ENCODE results near the gene AMZ1.
"Not testable (repeated sequence)": the region's sequence is repeated elsewhere in the genome, so short reads cannot be mapped to it uniquely, and the experiment has no call there.

Gene AMZ1

DNA sequence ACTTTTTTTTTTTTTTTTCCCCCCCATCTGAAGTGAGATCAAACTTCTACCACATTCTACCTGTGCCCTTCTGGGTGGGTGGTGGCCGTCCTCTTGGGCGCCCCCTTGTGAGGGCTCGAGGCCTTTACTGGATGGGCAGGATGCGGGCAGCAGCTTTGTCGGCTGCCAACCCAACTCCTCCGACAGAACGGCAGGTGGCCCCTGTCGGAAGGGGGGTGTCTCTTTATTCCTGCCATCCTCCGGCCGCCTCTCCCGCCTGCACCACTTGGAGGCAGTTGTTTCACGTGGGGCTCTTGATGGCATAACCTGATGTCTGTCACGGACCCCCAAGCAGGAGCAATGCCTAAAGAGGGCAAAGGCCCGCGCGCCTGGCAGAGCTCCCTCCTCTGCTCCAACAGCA lies 31.0 kb downstream of the AMZ1 start:
- Histone ChIP-seq H3K4me1 (ENCODE audit: control insufficient read depth, low read depth, low read length) (no peaks in the 10 kb centered on the region), H3K27me3 (ENCODE audit: control insufficient read depth, insufficient read depth, low read length) (no peaks in the 10 kb centered on the region), H3K9ac (ENCODE audit: low read length) (no peak overlapping the region), H3K4me3 (ENCODE audit: low read length) (no peak overlapping the region), H3K27ac (ENCODE audit: low read length) (no peak overlapping the region), H3K36me3 (ENCODE audit: control insufficient read depth, low read depth, low read length) (peaks cover 34% of the 10 kb centered on the region), H3K9me3 (ENCODE audit: control insufficient read depth, low read depth, low read length) (no peaks in the 10 kb centered on the region)

DNA sequence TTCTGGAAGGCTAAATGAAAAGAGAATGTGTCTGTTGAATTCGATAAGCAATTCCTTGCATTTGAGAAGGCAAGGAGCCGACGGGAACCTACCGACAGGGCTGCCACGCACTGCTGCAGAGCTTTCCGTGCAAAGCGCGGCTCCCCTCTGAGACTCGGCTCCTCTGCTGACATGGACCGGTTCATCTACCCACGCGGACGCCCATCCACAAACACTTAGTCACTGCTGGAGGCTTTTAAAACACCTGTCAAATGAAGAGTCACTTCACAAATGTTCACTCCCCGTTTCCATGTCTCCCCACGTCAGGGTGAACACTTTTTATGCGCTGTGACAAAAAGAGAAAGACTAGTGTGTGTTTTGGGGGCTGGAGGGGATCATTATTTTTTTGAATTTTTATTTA lies 32.0 kb downstream of the AMZ1 start:
- H3K9me3 ChIP-seq (ENCODE audit: control insufficient read depth, low read depth, low read length) = no peaks in the 10 kb centered on the region
- H3K27me3 ChIP-seq (ENCODE audit: control insufficient read depth, insufficient read depth, low read length) = no peaks in the 10 kb centered on the region
- H3K27ac ChIP-seq (ENCODE audit: low read length) = no peak overlapping the region
- no peaks in the 10 kb centered on the region for H3K4me1 ChIP-seq (ENCODE audit: control insufficient read depth, low read depth, low read length)
- no peak overlapping the region for H3K4me3 ChIP-seq (ENCODE audit: low read length)
- H3K36me3 ChIP-seq (ENCODE audit: control insufficient read depth, low read depth, low read length) = peaks cover 34% of the 10 kb centered on the region
- H3K9ac ChIP-seq (ENCODE audit: low read length) = no peak overlapping the region

DNA sequence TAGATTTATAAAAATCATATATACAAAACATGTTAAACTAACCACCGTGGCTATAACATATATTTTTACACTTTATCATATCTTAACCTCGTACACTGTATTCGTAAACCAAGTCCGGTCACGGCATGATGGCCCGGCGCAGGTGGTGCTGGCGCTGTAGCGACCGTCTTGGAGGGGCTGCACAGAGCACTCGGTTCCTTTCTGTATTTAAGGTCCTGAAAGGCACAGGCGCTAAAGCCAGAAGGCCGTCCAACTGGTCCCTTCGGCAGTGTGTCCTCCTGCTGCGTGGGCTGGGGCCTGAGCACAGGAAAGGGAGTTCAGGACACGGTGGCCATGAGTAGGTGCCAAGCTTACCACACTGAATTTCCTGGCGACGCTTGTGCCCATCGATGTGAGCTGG lies 33.8 kb downstream of the AMZ1 start:
- H3K27ac ChIP-seq (ENCODE audit: low read length) = no peak overlapping the region
- H3K27me3 ChIP-seq (ENCODE audit: control insufficient read depth, insufficient read depth, low read length) = no peaks in the 10 kb centered on the region
- H3K9ac ChIP-seq (ENCODE audit: low read length) = no peak overlapping the region
- H3K9me3 ChIP-seq (ENCODE audit: control insufficient read depth, low read depth, low read length) = no peaks in the 10 kb centered on the region
- peaks cover 34% of the 10 kb centered on the region for H3K36me3 ChIP-seq (ENCODE audit: control insufficient read depth, low read depth, low read length)
- no peaks in the 10 kb centered on the region for H3K4me1 ChIP-seq (ENCODE audit: control insufficient read depth, low read depth, low read length)
- no peak overlapping the region for H3K4me3 ChIP-seq (ENCODE audit: low read length)

DNA sequence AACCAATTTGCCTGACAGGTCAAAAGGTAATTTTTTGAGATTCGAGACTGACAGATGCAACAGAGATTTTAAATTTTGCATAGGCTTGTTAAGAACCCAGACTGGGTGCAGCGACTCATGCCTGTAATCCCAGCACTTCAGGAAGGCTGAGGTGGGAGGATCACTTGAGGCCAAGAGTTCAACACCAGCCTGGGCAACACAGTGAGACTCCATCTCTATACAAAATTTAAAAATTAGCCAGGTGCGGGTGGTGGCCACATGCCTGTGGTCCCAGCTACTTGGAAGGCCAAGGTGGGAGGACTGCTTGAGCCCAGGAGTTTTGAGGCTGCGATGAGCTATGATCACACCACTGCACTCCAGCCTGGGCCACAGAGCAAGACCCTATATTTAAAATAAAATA lies 34.6 kb downstream of the AMZ1 start:
- Histone ChIP-seq H3K9ac (ENCODE audit: low read length) (no peak overlapping the region), H3K36me3 (ENCODE audit: control insufficient read depth, low read depth, low read length) (peaks cover 28% of the 10 kb centered on the region), H3K4me1 (ENCODE audit: control insufficient read depth, low read depth, low read length) (no peaks in the 10 kb centered on the region), H3K9me3 (ENCODE audit: control insufficient read depth, low read depth, low read length) (no peaks in the 10 kb centered on the region), H3K4me3 (ENCODE audit: low read length) (no peak overlapping the region), H3K27me3 (ENCODE audit: control insufficient read depth, insufficient read depth, low read length) (no peaks in the 10 kb centered on the region), H3K27ac (ENCODE audit: low read length) (no peak overlapping the region)

DNA sequence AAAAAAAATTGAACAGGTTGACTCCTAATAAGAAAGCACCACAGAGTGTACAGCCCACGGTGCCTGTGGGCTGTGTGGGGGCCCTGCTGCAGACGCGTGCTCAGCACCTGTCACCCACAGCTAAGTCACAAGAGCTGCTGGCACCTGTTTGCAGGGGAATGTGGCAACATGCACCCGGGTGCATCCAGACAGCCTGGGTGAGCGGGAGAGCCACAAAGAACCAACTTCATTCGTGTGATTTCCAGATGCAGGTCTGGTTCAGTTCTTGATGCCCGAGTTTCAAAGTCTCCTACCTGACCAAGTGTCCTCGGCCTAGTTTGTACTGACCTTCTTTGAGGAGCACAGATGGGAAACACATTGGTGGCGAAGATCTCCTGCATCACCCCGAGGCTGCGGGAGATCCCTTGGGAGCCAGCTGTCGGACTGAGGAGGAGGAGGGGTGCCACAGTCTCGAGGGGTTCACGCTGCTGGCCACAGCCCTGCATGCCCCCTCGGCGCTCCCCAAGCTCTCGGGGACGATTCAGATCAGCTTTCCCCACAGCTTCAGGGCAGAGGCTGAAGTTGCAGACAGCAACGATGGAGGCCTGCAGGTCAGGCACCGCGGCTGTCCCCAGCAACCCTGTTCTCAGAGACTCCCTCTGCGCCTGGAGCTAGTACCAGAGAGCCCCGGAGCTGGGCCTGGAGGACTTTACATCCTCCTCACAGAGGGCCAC lies 35.3 kb downstream of the AMZ1 start:
- H3K36me3 ChIP-seq (ENCODE audit: control insufficient read depth, low read depth, low read length) = peaks cover 21% of the 10 kb centered on the region
- H3K4me1 ChIP-seq (ENCODE audit: control insufficient read depth, low read depth, low read length) = no peaks in the 10 kb centered on the region
- no peak overlapping the region for H3K4me3 ChIP-seq (ENCODE audit: low read length)
- no peaks in the 10 kb centered on the region for H3K27me3 ChIP-seq (ENCODE audit: control insufficient read depth, insufficient read depth, low read length)
- no peak overlapping the region for H3K27ac ChIP-seq (ENCODE audit: low read length)
- H3K9ac ChIP-seq (ENCODE audit: low read length) = no peak overlapping the region
- H3K9me3 ChIP-seq (ENCODE audit: control insufficient read depth, low read depth, low read length) = no peaks in the 10 kb centered on the region

DNA sequence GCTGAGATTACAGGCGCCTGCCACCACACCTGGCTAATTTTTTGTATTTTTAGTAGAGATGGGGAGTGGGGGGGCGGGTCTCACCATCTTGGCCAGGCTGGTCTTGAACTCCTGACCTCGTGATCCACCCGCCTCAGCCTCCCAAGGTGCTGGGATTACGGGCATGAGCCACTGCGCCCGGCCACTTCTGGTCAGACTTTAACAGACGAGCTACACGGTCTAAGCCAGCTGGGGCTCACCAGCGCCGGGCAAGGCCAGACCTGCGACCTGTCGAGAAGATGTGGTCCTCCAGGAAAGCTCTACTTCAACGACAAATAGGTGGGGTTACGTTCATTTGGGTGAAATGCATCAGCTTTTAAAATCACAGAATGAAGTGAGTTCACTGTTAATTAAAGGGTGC lies 36.0 kb downstream of the AMZ1 start:
- H3K27ac ChIP-seq (ENCODE audit: low read length); H3K27me3 ChIP-seq (ENCODE audit: control insufficient read depth, insufficient read depth, low read length); H3K4me3 ChIP-seq (ENCODE audit: low read length); H3K4me1 ChIP-seq (ENCODE audit: control insufficient read depth, low read depth, low read length); H3K9me3 ChIP-seq (ENCODE audit: control insufficient read depth, low read depth, low read length); H3K9ac ChIP-seq (ENCODE audit: low read length): not testable (repeated sequence)
- peaks cover 18% of the 10 kb centered on the region for H3K36me3 ChIP-seq (ENCODE audit: control insufficient read depth, low read depth, low read length)

DNA sequence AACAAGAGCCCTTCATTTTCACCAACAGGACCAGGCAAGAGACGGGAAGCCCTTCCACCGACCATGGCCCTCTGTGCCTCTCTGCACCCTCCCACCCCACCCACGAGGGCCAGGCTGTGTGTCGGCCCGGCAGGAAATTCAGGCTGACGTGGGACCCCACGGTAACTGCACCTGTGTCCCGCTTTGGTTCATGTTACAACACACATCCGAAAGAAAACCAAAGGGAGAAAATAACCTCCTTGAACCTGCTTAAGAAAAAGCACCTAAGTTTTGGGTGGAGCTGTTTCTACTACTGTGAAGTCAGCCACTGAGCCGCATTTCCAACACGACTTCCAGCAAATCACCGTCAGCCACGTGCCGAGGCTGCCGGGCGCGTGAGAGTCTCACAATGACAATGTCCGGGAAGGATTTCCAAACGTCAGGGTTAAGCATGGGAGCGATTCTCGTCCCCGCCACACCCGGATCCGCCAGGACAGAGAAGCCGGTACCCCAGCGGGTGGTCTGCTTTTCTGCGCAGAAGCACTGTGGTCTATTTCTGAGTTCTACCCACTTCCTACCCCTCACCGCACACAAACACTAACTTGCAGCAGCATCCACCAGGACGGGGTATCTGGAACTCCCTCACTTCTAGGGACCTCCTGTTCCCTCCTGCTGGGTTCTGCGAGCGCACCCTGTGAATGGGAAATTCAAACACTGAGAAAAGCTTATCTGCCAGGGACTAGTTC lies 36.6 kb downstream of the AMZ1 start:
- H3K27ac ChIP-seq (ENCODE audit: low read length) = no peak overlapping the region

DNA sequence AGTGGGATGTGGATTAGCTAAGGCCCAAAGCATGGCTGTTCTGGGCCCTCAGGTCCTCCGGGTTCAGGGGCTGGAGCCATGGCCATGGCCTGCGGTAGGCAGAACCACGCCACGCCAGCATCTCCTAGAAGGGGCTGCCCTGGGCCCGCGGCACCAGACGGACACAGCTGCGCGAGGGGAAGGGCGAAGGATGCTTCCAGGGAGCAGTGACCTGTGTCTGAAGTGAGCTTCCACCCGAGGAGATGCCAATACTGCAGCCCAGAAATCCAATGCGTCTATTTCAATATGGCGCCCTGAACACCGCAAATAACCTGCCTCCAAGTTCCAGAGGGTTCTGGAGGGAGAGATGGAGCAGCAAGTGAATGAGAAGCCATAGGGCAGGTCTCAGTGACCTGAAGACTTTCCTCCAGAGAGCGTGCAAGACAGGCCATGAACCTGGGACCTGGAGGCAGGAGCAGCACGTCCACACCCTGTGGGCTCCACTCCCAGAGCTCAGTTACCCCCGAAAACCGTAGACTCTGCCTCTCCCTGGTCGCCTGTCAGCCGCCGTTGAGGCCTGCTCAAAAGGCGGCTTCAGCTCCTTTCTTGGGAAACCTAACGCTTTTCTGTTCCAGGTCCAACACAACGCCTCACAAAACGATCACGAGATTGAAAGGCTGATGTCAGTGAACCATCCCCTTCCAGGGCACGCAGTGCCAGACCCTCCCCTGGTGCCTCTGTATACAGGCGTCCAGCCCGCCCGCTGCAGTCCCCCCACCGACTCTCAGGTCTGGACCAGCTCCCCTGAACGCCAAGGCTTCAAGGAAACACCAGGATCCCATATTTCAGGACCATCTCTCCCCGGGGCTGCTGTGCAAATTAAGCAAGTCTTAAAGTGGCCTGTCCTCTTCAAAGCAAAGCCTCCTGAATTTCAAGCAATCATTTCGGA lies 37.4 kb downstream of the AMZ1 start:
- no peak overlapping the region for H3K9ac ChIP-seq (ENCODE audit: low read length)
- H3K4me3 ChIP-seq (ENCODE audit: low read length) = no peak overlapping the region
- H3K27me3 ChIP-seq (ENCODE audit: control insufficient read depth, insufficient read depth, low read length) = no peaks in the 10 kb centered on the region
- H3K36me3 ChIP-seq (ENCODE audit: control insufficient read depth, low read depth, low read length) = peaks cover 22% of the 10 kb centered on the region
- no peaks in the 10 kb centered on the region for H3K9me3 ChIP-seq (ENCODE audit: control insufficient read depth, low read depth, low read length)
- H3K27ac ChIP-seq (ENCODE audit: low read length) = no peak overlapping the region
- H3K4me1 ChIP-seq (ENCODE audit: control insufficient read depth, low read depth, low read length) = no peaks in the 10 kb centered on the region

More for the DNA sequence above, 36.6 kb downstream of the AMZ1 start:
- Histone ChIP-seq H3K4me3 (ENCODE audit: low read length) (no peak overlapping the region), H3K9me3 (ENCODE audit: control insufficient read depth, low read depth, low read length) (no peaks in the 10 kb centered on the region), H3K9ac (ENCODE audit: low read length) (no peak overlapping the region), H3K4me1 (ENCODE audit: control insufficient read depth, low read depth, low read length) (no peaks in the 10 kb centered on the region), H3K36me3 (ENCODE audit: control insufficient read depth, low read depth, low read length) (peaks cover 18% of the 10 kb centered on the region), H3K27me3 (ENCODE audit: control insufficient read depth, insufficient read depth, low read length) (no peaks in the 10 kb centered on the region)

DNA sequence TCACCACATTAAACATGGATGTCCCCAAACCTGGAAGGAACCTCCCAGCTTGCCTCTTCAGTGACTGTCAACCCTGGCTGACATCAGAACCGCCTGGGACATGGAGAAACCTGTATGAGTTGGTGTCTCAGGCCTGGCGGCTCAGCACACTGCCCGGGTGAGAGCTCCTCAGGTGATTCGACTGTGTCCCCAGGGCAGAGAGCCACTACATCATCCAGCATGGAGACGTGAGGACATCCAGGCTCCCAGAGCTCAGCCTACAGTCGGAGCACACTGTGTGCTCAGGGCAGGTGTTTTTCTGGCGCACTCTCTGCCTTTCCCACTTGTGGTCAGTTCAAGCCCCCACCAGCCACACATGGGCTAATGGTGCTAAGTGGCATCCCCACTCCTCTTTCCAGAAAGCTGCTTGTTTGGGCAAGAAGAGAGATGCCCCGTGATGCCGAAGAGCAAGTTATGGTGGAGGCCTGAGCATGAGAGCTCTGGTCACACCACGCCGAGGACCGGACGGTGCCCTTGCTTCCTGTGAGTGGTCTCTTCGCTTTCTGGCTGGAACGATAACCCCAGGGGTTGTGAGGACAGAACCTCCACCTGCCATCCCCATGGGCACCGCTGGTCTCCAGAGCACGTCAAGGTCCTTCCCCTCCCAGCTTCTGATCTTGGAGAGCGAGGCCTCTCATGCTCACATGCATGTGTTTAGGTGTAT lies 38.5 kb downstream of the AMZ1 start:
- Histone ChIP-seq H3K4me3 (ENCODE audit: low read length) (no peak overlapping the region), H3K9me3 (ENCODE audit: control insufficient read depth, low read depth, low read length) (no peaks in the 10 kb centered on the region), H3K9ac (ENCODE audit: low read length) (no peak overlapping the region), H3K27me3 (ENCODE audit: control insufficient read depth, insufficient read depth, low read length) (no peaks in the 10 kb centered on the region), H3K4me1 (ENCODE audit: control insufficient read depth, low read depth, low read length) (no peaks in the 10 kb centered on the region), H3K27ac (ENCODE audit: low read length) (no peak overlapping the region), H3K36me3 (ENCODE audit: control insufficient read depth, low read depth, low read length) (peaks cover 26% of the 10 kb centered on the region)

DNA sequence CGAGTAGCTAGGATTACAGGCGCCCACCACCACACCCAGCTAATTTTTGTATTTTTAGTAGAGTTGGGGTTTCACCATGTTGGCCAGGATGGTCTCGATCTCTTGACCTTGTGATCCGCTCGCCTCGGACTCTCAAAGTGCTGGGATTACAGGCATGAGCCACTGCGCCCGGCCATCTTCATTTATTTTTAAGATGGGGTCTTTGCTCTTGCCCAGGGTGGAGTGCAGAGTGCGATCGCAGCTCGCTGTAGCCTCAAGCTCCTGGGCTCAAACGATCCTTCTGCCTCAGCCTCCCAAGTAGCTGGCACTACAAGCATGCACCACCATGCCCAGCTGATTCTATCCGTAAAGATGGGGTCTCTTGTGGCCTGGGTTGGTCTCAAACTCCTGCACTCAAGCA lies 39.2 kb downstream of the AMZ1 start:
- not testable (repeated sequence) for H3K27ac ChIP-seq (ENCODE audit: low read length); H3K4me1 ChIP-seq (ENCODE audit: control insufficient read depth, low read depth, low read length); H3K9ac ChIP-seq (ENCODE audit: low read length); H3K9me3 ChIP-seq (ENCODE audit: control insufficient read depth, low read depth, low read length); H3K4me3 ChIP-seq (ENCODE audit: low read length); H3K27me3 ChIP-seq (ENCODE audit: control insufficient read depth, insufficient read depth, low read length)
- H3K36me3 ChIP-seq (ENCODE audit: control insufficient read depth, low read depth, low read length) = peaks cover 27% of the 10 kb centered on the region

Measured in iPS-18a (cell line).